Stimulated activated CD8-positive, alpha-beta memory T cell treated with anti-CD3 and anti-CD28 coated beads, Interleukin-4, amount 100 ng/mL, for 48 hours (primary cell): ENCODE data around the gene HTR7.
"Not testable (repeated sequence)": the region's sequence is repeated elsewhere in the genome, so short reads cannot be mapped to it uniquely, and the experiment has no call there.

Experiments
- DNase-seq: peaks from one replicate; pipeline ENCODE4 v3.0.0-alpha.2; 2020

HTR7 gene

DNA sequence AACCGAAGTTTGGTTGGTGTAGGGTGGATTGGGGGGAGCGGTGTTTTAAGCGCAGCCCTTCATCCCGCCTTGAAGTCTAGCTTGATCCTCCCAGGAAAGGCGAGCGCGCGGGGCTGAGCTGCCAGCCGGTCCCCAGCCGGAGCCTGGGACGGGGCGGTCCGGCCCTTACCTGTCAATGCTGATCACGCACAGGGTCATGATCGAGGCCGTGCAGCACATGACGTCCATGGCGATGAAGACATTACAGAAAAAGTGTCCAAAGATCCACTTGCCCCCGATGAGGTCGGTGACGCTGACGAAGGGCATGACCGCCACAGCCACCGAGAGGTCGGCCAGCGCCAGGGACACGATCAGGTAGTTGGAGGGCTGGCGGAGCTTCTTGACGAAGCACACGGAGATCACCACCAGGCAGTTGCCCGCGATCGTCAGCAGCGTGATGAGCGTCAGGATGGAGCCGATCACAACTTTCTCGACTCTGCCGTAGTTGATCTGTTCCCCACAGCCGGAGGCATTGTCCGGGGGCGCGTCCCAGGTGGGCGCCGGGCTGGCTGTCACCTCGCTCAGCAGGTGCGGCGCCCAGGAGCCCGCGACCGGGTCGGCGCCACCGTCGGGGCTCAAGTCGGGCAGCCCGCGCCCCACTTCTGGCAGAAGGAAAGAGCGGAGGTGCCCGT lies 740 bp downstream of the HTR7 start:
- DNase-seq = no peak

GRCh38 chr10:90856261-90856660 lies 1.6 kb downstream of the HTR7 start:
- no peak for DNase-seq

GRCh38 chr10:90855126-90855525 lies 2.7 kb downstream of the HTR7 start:
- DNase-seq = no peak

- DNase-seq = no peak
Measured at GRCh38 chr10:90849956-90850749, 7.7 kb downstream of the HTR7 start.

GRCh38 chr10:90847436-90847835 lies 10.4 kb downstream of the HTR7 start:
- no peak for DNase-seq

- no peak for DNase-seq
Measured at GRCh38 chr10:90846746-90847145, 11.1 kb downstream of the HTR7 start.

- no peak for DNase-seq
Measured at GRCh38 chr10:90845726-90846125, 12.1 kb downstream of the HTR7 start.

DNA sequence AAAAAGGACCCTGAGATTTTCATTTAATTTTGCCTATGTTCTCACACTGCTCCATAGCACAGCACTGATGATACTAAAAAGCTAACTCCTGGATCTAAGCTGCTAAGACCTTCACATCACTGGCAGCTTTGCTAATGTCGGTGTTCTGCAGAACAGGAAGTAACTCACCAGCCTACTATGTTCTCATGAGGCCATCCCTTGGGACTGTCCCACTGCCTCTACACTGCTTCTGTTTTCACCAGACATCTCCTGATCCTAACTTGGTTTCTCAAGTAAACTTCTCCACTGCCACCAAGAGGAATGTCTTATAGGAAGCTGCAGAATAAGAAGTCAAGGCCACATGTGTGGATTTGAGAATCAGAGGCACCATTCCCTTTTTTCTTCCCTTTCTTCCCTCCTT lies 15.1 kb downstream of the HTR7 start:
- DNase-seq = no peak

GRCh38 chr10:90837486-90837885 lies 20.4 kb downstream of the HTR7 start:
- no peak for DNase-seq

GRCh38 chr10:90834326-90834725 lies 23.5 kb downstream of the HTR7 start:
- no peak for DNase-seq

GRCh38 chr10:90832111-90832510 lies 25.7 kb downstream of the HTR7 start:
- no peak for DNase-seq

DNA sequence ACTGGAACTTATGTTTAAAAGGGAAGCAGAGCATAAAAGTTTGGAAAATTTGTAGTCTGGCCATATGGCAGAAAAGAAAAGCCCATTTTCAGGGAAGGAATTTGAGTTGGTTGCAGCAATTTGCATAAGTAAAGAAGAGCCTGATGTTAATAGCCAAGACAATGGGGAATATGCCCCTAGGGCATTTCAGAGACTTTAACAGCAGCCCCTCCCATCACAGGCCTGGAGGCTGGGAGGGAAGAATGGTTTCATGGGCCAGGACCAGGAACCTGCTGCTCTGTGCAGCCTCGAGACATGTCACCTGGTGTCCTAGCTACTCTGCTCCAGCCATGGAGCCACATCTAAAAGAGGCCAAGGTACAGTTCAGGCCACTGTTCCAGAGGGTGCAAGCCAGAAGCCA lies 35.3 kb downstream of the HTR7 start:
- DNase-seq = no peak

DNA sequence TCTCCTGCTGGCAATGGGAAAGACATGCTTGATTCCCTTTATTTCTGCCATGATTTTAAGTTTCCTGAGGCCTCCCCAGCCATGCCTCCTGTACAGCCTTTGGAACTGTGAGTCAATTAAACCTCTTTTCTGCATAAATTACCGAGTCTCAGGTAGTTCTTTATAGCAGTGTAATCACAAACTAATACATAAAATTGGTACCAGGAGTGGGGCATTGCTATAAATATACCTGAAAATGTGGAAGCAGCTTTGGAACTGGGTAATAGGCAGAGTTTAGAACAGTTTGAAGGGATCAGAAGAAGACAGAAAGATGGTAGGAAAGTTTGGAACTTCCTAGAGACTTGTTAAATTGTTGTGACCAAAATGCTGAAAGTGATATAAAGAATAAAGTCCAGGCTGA lies 36.0 kb downstream of the HTR7 start:
- DNase-seq = not testable (repeated sequence)

GRCh38 chr10:90819911-90820310 lies 37.9 kb downstream of the HTR7 start:
- DNase-seq = no peak

DNA sequence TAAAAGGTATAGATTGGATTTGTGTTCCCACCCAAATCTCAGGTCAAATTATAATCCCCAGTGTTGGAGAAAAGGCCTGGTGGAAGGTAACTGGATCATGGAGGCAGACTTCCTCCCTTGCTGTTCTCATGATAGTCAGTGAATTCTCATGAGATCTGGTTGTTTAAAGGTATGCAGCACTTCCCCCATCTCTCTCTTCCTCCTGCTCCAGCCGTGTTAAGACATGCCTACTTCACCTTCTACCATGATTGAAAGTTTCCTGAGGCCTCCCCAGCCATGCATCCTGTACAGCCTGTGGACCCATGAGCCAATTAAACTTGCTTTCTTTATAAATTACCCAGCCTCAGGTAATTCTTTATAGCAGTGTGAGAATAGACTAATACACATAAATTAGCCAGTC lies 39.1 kb downstream of the HTR7 start:
- no peak for DNase-seq

DNA sequence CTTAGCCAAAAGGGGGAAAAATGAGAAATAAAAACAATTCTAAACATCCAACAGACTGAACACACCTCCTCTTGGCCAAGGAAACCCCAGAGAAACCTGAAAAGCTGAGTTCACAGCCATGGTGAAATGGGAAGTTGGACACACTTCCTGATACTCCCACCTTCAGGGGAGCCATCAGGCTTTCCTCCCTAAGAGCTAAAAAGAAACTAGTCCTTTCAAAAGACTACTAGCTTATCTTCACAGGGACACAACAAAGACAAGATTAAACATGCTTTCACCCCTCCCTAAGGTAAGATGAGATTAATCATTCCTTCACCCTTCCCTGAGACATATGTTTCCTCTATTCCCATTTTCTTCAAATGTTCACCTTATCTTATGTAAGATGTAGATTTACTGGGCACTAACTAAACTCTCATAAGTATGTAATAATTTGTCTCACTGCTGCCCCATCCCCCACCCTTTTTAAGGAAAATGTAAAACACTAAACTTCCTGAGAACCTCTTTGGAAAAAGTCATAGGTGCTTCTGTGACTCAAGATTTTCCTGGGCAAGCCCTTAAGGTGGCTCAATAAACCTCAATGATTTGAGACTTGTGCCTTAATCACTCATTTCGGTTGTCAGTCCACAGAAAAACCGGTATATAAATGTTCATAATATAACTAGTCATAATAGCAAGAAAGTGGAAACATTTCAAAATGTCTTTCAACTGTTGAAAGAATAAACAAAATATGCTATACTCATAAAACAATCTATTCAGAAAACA lies 40.5 kb downstream of the HTR7 start:
- no peak for DNase-seq

- DNase-seq = no peak
Measured at GRCh38 chr10:90816466-90816865, 41.4 kb downstream of the HTR7 start.

DNA sequence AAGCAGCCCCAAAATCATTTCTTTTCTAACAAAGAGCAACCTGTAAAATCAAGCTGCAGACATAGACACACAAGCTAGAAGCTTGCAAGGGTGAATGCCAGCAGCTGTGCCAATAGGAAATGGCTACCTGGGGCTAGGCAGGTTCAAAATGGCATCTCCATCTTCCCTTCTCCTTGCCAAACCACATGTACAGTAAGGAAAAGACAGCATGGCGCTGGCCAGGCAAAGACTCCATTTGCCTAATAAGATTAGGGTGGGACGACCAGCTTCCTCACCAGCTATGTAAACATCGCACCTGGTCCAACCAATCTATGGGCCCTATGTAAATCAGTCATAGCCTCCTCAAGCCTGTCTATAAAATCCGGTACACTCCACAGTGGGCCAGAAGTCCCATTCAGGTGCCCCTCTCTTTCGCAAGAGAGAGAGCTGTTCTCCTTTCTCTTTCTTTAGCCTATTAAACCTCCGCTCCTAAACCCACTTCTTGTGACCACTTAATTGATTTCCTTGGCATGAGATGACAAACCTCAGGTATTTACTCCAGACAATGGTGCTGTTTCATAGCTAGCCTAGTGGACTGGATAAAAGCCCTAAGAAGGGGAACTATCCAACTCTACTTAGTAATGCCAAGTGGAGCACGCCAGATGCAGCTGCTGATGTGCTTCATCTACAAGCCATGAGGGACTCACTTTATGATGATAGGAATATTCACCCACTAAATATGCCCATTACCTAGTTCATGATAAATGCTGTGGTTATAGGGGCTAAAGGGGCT lies 44.1 kb downstream of the HTR7 start:
- no peak for DNase-seq

DNA sequence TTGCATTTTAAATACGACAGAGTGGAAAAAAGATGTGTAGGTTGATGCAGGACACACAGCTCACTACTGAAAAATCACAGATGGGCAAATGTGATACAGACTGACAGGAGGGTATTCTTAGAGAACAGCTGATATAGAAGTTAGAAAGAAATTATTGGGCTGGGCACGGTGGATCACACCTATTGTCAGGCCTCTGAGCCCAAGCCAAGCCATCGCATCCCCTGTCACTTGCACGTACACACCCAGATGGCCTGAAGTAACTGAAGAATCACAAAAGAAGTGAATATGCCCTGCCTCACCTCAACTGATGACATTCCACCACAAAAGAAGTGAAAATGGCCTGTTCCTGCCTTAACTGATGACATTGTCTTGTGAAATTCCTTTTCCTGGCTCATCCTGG lies 50.7 kb downstream of the HTR7 start:
- not testable (repeated sequence) for DNase-seq

- DNase-seq = no peak
Measured at GRCh38 chr10:90806677-90807076, 51.2 kb downstream of the HTR7 start.

DNA sequence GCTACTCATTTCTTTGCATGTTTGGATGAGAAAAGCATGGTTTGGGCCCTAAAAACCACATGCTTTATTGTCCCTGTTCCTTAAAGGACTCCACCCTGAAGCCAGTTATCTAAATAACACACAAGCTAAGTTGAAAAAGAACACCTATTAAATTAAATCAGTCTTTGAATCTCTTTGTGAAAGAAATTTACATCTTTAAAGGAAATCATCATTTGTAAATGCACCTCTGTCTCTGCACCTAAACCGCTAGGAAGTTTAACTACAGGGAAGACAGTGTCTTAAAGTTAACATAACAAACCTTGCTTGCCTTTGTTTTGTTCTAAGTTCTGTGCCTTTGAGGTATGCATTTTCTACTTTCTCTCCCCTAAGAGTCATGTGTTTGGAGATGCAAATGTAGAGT lies 52.6 kb downstream of the HTR7 start:
- DNase-seq = no peak

- DNase-seq = no peak
Measured at GRCh38 chr10:90804354-90804753, 53.5 kb downstream of the HTR7 start.

DNA sequence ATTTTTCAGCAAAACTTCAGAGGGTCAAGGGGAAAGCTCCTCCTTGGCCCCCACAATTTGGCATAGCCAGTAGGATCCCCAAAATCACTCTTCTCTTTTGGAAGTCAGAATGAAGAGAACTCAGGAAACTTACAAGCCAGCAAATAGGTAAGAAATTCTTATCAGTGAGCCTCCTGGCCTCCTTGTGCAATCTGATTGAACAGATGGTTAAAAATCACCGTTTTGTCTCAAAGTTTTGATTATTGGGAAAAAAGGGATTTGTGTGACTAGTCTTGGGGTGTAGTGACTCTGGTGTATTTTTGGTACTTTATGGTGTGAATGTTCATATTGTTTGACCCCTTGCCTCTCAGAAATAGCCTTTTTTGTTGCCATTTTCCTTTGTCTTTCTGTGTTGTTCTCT lies 56.2 kb downstream of the HTR7 start:
- DNase-seq = no peak
